HFFc6 (cell line): Measurements from ENCODE around the gene DNAJC28. TPM values are rescaled to one million over a fixed set of nuclear protein-coding genes. Genes with fewer than 3 reads are reported as not detected.

ENCODE experiments used
- DNase-seq: peaks from one replicate; pipeline ENCODE4 v3.0.0-alpha.2; 2018
- H3K27ac Mint-ChIP-seq: 2 replicates; pipeline ENCODE4 v1.8.0; 2020; ENCODE audit warnings: mild to moderate bottlenecking, mixed read lengths
- H3K27me3 Mint-ChIP-seq: 2 replicates; pipeline ENCODE4 v1.8.0; 2021; ENCODE audit warnings: mild to moderate bottlenecking, moderate library complexity, mixed read lengths; ENCODE audit not compliant: insufficient read depth
- H3K36me3 Mint-ChIP-seq: 2 replicates; pipeline ENCODE4 v1.8.0; 2021; ENCODE audit warnings: low read depth, mixed read lengths
- H3K4me1 Mint-ChIP-seq: 2 replicates; pipeline ENCODE4 v1.8.0; 2020; ENCODE audit warnings: low read depth, mixed read lengths
- H3K4me3 Mint-ChIP-seq: 2 replicates; pipeline ENCODE4 v1.8.0; 2020; ENCODE audit warnings: mild to moderate bottlenecking, moderate library complexity, mixed read lengths
- H3K9me3 Mint-ChIP-seq: 2 replicates; pipeline ENCODE4 v1.8.0; 2020; ENCODE audit warnings: mild to moderate bottlenecking, mixed read lengths
- long read RNA-seq: library from polyadenylated mRNA; unstranded; transcript quantifications from one replicate; pipeline ENCODE4 v2.0.0, GENCODE V29; 2019
- total RNA-seq, 6 experiments: library from RNA; stranded (reverse); fragmentation: NEBNext Ultra II Directional; extraction: Animal tissue kit (Norgen Biotek cat#: 25700); gene quantifications; 2 replicates in 1 of 6; 3 replicates in 5 of 6; pipeline ENCODE4 v1.2.3, GENCODE V29; 2021
- TF ChIP-seq, protein P1 (sequence below): fragments of 200-600 bp; sonication (generic); IDR thresholded peaks from 2 replicates; pipeline ENCODE4 v1.5.0; 2021; ENCODE audit warnings: antibody characterized with exemption, mild to moderate bottlenecking

The DNAJC28 gene
- 1 to 10 TPM in 5 of 6 experiments, under 1 TPM in 1; 0.91 to 2.2 (median 1.2) TPM for total RNA-seq
- long read RNA-seq, partial matches to known transcripts = 0 of 2 reads
- long read RNA-seq, other reads (novel, unspliced or antisense) = 1 of 2 reads

DNA sequence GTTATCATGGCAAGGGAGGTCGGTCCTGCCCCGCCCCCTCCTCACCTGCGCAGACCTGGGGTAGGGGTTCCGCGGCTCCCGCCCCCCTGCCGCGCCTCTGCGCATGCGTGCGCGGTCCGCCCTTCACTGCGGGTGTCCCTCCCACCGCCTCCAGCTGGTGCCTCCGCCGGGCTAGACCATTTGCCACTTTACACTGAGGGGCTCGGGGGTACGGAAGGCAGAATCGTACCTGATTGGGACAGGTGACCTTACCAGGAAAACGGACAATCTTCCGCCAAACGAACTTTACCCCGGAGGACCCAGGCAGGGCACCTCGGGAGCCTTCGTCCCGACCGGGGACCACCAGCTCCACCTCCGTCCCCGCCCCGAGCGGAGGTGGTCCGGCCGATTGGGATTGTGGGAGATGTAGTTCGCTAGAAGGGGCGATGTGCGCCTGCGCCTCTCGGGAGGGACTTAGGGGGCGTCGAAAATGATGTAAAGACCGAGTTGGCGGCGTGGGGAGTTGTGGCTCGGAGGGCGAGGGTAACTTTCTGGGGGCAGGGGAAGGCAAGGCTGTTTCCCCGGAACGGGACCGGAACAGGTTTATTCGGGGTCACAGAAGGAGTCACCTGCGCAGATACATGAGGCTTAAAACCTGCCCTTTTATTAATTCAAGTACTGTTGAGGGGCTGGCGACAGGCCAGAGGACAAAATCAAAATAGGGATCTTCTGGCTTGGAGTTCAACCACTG, at the start of gene DNAJC28:
Gene DNAJC28 (minus strand): TSS at position 344 of the 730 bp plus-strand sequence. CDS start 2,323 bp downstream, outside the sequence.
- peak; percentile 84 for DNase-seq
- H3K4me3 Mint-ChIP-seq = peak within 1 kb of the TSS; percentile 92
- TF ChIP-seq, protein P1, sequence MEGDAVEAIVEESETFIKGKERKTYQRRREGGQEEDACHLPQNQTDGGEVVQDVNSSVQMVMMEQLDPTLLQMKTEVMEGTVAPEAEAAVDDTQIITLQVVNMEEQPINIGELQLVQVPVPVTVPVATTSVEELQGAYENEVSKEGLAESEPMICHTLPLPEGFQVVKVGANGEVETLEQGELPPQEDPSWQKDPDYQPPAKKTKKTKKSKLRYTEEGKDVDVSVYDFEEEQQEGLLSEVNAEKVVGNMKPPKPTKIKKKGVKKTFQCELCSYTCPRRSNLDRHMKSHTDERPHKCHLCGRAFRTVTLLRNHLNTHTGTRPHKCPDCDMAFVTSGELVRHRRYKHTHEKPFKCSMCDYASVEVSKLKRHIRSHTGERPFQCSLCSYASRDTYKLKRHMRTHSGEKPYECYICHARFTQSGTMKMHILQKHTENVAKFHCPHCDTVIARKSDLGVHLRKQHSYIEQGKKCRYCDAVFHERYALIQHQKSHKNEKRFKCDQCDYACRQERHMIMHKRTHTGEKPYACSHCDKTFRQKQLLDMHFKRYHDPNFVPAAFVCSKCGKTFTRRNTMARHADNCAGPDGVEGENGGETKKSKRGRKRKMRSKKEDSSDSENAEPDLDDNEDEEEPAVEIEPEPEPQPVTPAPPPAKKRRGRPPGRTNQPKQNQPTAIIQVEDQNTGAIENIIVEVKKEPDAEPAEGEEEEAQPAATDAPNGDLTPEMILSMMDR = no peak
- no peaks in the 10 kb centered on the region for H3K9me3 Mint-ChIP-seq
- H3K27me3 Mint-ChIP-seq = peaks cover 3% of the 10 kb centered on the region; the same call in 1 of the 2 replicates
- H3K36me3 Mint-ChIP-seq = no peaks in the 10 kb centered on the region
- H3K4me1 Mint-ChIP-seq = peaks cover 14% of the 10 kb centered on the region
- H3K27ac Mint-ChIP-seq = peak within 1 kb of the TSS; percentile 70

DNA sequence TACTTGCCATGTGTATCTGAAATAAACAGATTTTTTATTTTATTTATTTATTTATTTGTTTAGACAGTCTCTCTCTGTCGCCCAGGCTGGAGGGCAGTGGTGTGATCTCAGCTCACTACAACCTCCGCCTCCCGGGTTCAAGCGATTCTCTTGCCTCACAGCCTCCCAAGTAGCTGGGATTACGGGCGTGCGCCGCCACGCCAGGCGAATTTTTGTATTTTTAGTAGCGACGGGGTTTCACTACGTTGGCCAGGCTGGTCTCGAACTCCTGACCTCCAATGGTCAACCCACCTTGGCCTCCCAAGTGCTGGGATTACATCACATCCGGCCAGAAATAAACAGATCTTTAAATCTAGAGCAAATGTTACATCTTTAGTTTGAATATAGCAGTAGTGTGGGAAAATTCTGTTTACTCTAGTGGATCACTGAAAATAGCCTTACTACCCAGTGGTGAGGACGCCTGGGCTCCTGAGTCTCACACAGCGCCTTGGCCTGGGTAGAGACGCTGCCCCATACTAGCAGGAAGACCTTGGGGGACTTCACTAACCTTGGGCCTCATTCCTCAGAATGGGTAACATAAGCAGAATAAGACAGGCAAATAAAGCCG, 49.7 kb upstream of the DNAJC28 start:
- H3K36me3 Mint-ChIP-seq = peaks cover 44% of the 10 kb centered on the region
- DNase-seq = no peak
- H3K4me1 Mint-ChIP-seq = peaks cover 28% of the 10 kb centered on the region
- H3K27ac Mint-ChIP-seq = peak overlapping the region; percentile 100
- H3K9me3 Mint-ChIP-seq = no peaks in the 10 kb centered on the region
- H3K27me3 Mint-ChIP-seq = peaks cover 1% of the 10 kb centered on the region; the same call in 1 of the 2 replicates
- TF ChIP-seq, protein P1 = no peak
- peak overlapping the region; percentile 98 for H3K4me3 Mint-ChIP-seq

DNA sequence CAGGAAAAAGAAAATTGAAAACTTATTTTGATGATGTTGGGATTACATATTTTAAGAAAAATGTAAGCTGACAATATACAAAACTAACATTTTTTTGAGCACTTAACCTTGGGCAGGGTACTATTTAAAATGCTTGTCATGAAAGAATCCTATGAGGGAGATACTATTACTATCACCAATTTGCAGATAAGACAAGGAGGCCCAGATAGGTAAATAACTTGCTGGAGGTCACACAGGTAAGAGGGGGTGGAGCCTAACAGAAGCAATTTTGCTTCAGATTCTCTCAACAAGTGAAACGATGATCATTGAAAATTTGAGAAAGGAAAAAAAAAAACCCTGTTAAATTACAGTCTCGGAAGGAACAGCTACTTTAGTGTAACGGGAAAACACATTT, 49.2 kb upstream of the DNAJC28 start:
- no peak for DNase-seq
- Mint-ChIP-seq H3K27ac (peak overlapping the region; percentile 100), H3K4me3 (peak overlapping the region; percentile 98), H3K9me3 (no peaks in the 10 kb centered on the region), H3K27me3 (peaks cover 1% of the 10 kb centered on the region; the same call in 1 of the 2 replicates), H3K4me1 (peaks cover 23% of the 10 kb centered on the region), H3K36me3 (peaks cover 40% of the 10 kb centered on the region)
- TF ChIP-seq, protein P1 = no peak

DNA sequence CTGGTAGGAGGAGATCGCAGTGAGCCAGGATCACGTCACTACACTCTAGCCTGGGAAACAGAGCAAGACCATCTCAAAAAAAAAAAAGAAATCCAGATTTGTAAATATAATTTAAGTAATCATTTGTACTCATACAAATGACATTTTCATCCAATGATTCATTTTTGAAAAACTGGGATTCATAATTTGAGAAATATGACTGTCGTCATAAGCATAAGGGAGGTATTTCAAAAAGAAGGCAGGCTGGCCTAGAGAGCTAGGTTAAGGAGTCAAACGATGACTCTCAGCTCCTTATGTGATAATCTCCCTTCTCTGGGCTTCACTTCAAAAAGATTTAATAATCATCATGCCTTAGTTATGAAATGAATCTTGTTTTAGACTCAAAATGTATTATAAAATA, 48.1 kb upstream of the DNAJC28 start:
- no peak for DNase-seq
- Mint-ChIP-seq H3K27me3 (peaks cover 1% of the 10 kb centered on the region; the same call in 1 of the 2 replicates), H3K9me3 (no peaks in the 10 kb centered on the region), H3K36me3 (peaks cover 40% of the 10 kb centered on the region), H3K4me1 (peaks cover 17% of the 10 kb centered on the region), H3K4me3 (no peak overlapping the region), H3K27ac (no peak overlapping the region)
- TF ChIP-seq, protein P1 = no peak

- no peak for DNase-seq
- Mint-ChIP-seq H3K4me3 (no peak overlapping the region), H3K36me3 (peaks cover 34% of the 10 kb centered on the region), H3K9me3 (no peaks in the 10 kb centered on the region), H3K4me1 (peaks cover 17% of the 10 kb centered on the region), H3K27me3 (no peaks in the 10 kb centered on the region), H3K27ac (no peak overlapping the region)
- TF ChIP-seq, protein P1 = no peak
Observed at GRCh38 chr21:33537212-33537611, 45.7 kb upstream of the DNAJC28 start.
